Gastroesophageal sphincter (tissue), 3 donors: Measurements from ENCODE around the gene SDHC.

Experiments
- CTCF ChIP-seq, 4 experiments: fragments of 200-600 bp in 2 of 4; fragments of 450-650 bp in 2 of 4; sonication (generic) in 1 of 4; IDR thresholded peaks; one replicate each; pipeline ENCODE4 v1.5.1; 2017 to 2019; ENCODE audit warnings: antibody characterized with exemption in 4 of 4, mild to moderate bottlenecking in 2 of 4, moderate library complexity in 2 of 4
- POLR2A ChIP-seq, 2 donors: fragments of 450-650 bp; IDR thresholded peaks; one replicate each; pipeline ENCODE4 v1.6.1; 2017; ENCODE audit warnings: antibody characterized with exemption in 2 of 2, mild to moderate bottlenecking in 2 of 2, moderate library complexity in 1 of 2
- POLR2AphosphoS5 ChIP-seq: sonication (generic); formaldehyde crosslinking; IDR thresholded peaks from one replicate; pipeline ENCODE4 v1.6.1; 2017; ENCODE audit warnings: antibody characterized with exemption

- TF ChIP-seq CTCF (IDR thresholded peaks at IDR 0.05): no peak
- TF ChIP-seq POLR2A (IDR thresholded peaks at IDR 0.05): no peak
- TF ChIP-seq POLR2AphosphoS5: no peak
Measured at GRCh38 chr1:161273402-161273801, 40.8 kb upstream of the SDHC start.
